ENCODE results near the gene IFI6.
"Not testable (repeated sequence)": the region's sequence is repeated elsewhere in the genome, so short reads cannot be mapped to it uniquely, and the experiment has no call there.

IFI6 gene

GRCh38 chr1:27671964-27672749, at the start of gene IFI6:
IFI6 (minus strand) TSS chr1:27672192; CDS start chr1:27669314, 2,878 bp downstream.
- Histone ChIP-seq H3K9ac (ENCODE audit: low read length) (peak within 1 kb of the TSS; percentile 51), H3K9me3 (ENCODE audit: control insufficient read depth, low read length) (no peaks in the 10 kb centered on the region), H3K4me3 (ENCODE audit: low read length) (peak within 1 kb of the TSS; percentile 16), H3K4me1 (ENCODE audit: control insufficient read depth, insufficient read depth, low read length) (peaks cover 18% of the 10 kb centered on the region), H3K36me3 (ENCODE audit: control insufficient read depth, insufficient read depth, low read length) (no peaks in the 10 kb centered on the region), H3K27me3 (ENCODE audit: control insufficient read depth, insufficient read depth, low read length) (no peaks in the 10 kb centered on the region)

- no peaks in the 10 kb centered on the region for H3K9me3 ChIP-seq (ENCODE audit: control insufficient read depth, low read length)
Measured at GRCh38 chr1:27719286-27720251, 47.6 kb upstream of the IFI6 start.

GRCh38 chr1:27716262-27716895, 44.4 kb upstream of the IFI6 start:
- Histone ChIP-seq H3K9me3 (ENCODE audit: control insufficient read depth, low read length) (no peaks in the 10 kb centered on the region), H3K4me3 (ENCODE audit: low read length) (no peak overlapping the region), H3K9ac (ENCODE audit: low read length) (no peak overlapping the region), H3K27me3 (ENCODE audit: control insufficient read depth, insufficient read depth, low read length) (no peaks in the 10 kb centered on the region), H3K36me3 (ENCODE audit: control insufficient read depth, insufficient read depth, low read length) (no peaks in the 10 kb centered on the region), H3K4me1 (ENCODE audit: control insufficient read depth, insufficient read depth, low read length) (peaks cover 23% of the 10 kb centered on the region)

More at GRCh38 chr1:27719286-27720251, 47.6 kb upstream of the IFI6 start:
- Histone ChIP-seq H3K9ac (ENCODE audit: low read length) (no peak overlapping the region), H3K4me1 (ENCODE audit: control insufficient read depth, insufficient read depth, low read length) (peaks cover 10% of the 10 kb centered on the region), H3K27me3 (ENCODE audit: control insufficient read depth, insufficient read depth, low read length) (no peaks in the 10 kb centered on the region), H3K36me3 (ENCODE audit: control insufficient read depth, insufficient read depth, low read length) (no peaks in the 10 kb centered on the region), H3K4me3 (ENCODE audit: low read length) (no peak overlapping the region)

- H3K27me3 ChIP-seq (ENCODE audit: control insufficient read depth, insufficient read depth, low read length): no peaks in the 10 kb centered on the region
- no peak overlapping the region for H3K4me3 ChIP-seq (ENCODE audit: low read length)
- H3K9me3 ChIP-seq (ENCODE audit: control insufficient read depth, low read length): no peaks in the 10 kb centered on the region
Measured at GRCh38 chr1:27713869-27714513, 42.0 kb upstream of the IFI6 start.

GRCh38 chr1:27713139-27713725, 41.2 kb upstream of the IFI6 start:
- H3K9ac ChIP-seq (ENCODE audit: low read length): no peak overlapping the region
- no peaks in the 10 kb centered on the region for H3K36me3 ChIP-seq (ENCODE audit: control insufficient read depth, insufficient read depth, low read length)
- no peak overlapping the region for H3K4me3 ChIP-seq (ENCODE audit: low read length)
- no peaks in the 10 kb centered on the region for H3K9me3 ChIP-seq (ENCODE audit: control insufficient read depth, low read length)
- H3K4me1 ChIP-seq (ENCODE audit: control insufficient read depth, insufficient read depth, low read length): peaks cover 23% of the 10 kb centered on the region
- H3K27me3 ChIP-seq (ENCODE audit: control insufficient read depth, insufficient read depth, low read length): no peaks in the 10 kb centered on the region

More at GRCh38 chr1:27713869-27714513, 42.0 kb upstream of the IFI6 start:
- no peaks in the 10 kb centered on the region for H3K36me3 ChIP-seq (ENCODE audit: control insufficient read depth, insufficient read depth, low read length)
- no peak overlapping the region for H3K9ac ChIP-seq (ENCODE audit: low read length)
- H3K4me1 ChIP-seq (ENCODE audit: control insufficient read depth, insufficient read depth, low read length): peaks cover 23% of the 10 kb centered on the region

- Histone ChIP-seq H3K27me3 (ENCODE audit: control insufficient read depth, insufficient read depth, low read length) (no peaks in the 10 kb centered on the region), H3K9me3 (ENCODE audit: control insufficient read depth, low read length) (no peaks in the 10 kb centered on the region), H3K4me1 (ENCODE audit: control insufficient read depth, insufficient read depth, low read length) (peaks cover 15% of the 10 kb centered on the region), H3K9ac (ENCODE audit: low read length) (no peak overlapping the region), H3K4me3 (ENCODE audit: low read length) (no peak overlapping the region), H3K36me3 (ENCODE audit: control insufficient read depth, insufficient read depth, low read length) (no peaks in the 10 kb centered on the region)
Measured at GRCh38 chr1:27710574-27710973, 38.6 kb upstream of the IFI6 start.

GRCh38 chr1:27705545-27705944, 33.6 kb upstream of the IFI6 start:
- no peaks in the 10 kb centered on the region for H3K36me3 ChIP-seq (ENCODE audit: control insufficient read depth, insufficient read depth, low read length)
- H3K9ac ChIP-seq (ENCODE audit: low read length): no peak overlapping the region

GRCh38 chr1:27704958-27705357, 33.0 kb upstream of the IFI6 start:
- Histone ChIP-seq H3K9ac (ENCODE audit: low read length) (no peak overlapping the region), H3K4me1 (ENCODE audit: control insufficient read depth, insufficient read depth, low read length) (no peaks in the 10 kb centered on the region), H3K9me3 (ENCODE audit: control insufficient read depth, low read length) (no peaks in the 10 kb centered on the region), H3K4me3 (ENCODE audit: low read length) (no peak overlapping the region), H3K36me3 (ENCODE audit: control insufficient read depth, insufficient read depth, low read length) (no peaks in the 10 kb centered on the region), H3K27me3 (ENCODE audit: control insufficient read depth, insufficient read depth, low read length) (no peaks in the 10 kb centered on the region)

More at GRCh38 chr1:27705545-27705944, 33.6 kb upstream of the IFI6 start:
- no peaks in the 10 kb centered on the region for H3K9me3 ChIP-seq (ENCODE audit: control insufficient read depth, low read length)
- H3K4me1 ChIP-seq (ENCODE audit: control insufficient read depth, insufficient read depth, low read length): no peaks in the 10 kb centered on the region
- no peak overlapping the region for H3K4me3 ChIP-seq (ENCODE audit: low read length)
- no peaks in the 10 kb centered on the region for H3K27me3 ChIP-seq (ENCODE audit: control insufficient read depth, insufficient read depth, low read length)

GRCh38 chr1:27696835-27697234, 24.8 kb upstream of the IFI6 start:
- not testable (repeated sequence) for H3K9ac ChIP-seq (ENCODE audit: low read length); H3K9me3 ChIP-seq (ENCODE audit: control insufficient read depth, low read length); H3K27me3 ChIP-seq (ENCODE audit: control insufficient read depth, insufficient read depth, low read length); H3K36me3 ChIP-seq (ENCODE audit: control insufficient read depth, insufficient read depth, low read length); H3K4me3 ChIP-seq (ENCODE audit: low read length); H3K4me1 ChIP-seq (ENCODE audit: control insufficient read depth, insufficient read depth, low read length)

GRCh38 chr1:27690183-27690582, 18.2 kb upstream of the IFI6 start:
- Histone ChIP-seq H3K9me3 (ENCODE audit: control insufficient read depth, low read length) (no peaks in the 10 kb centered on the region), H3K27me3 (ENCODE audit: control insufficient read depth, insufficient read depth, low read length) (no peaks in the 10 kb centered on the region), H3K9ac (ENCODE audit: low read length) (no peak overlapping the region), H3K4me1 (ENCODE audit: control insufficient read depth, insufficient read depth, low read length) (peaks cover 16% of the 10 kb centered on the region), H3K4me3 (ENCODE audit: low read length) (no peak overlapping the region), H3K36me3 (ENCODE audit: control insufficient read depth, insufficient read depth, low read length) (no peaks in the 10 kb centered on the region)

GRCh38 chr1:27689423-27690173, 17.6 kb upstream of the IFI6 start:
- H3K27me3 ChIP-seq (ENCODE audit: control insufficient read depth, insufficient read depth, low read length): no peaks in the 10 kb centered on the region
- H3K4me3 ChIP-seq (ENCODE audit: low read length): no peak overlapping the region
- peaks cover 16% of the 10 kb centered on the region for H3K4me1 ChIP-seq (ENCODE audit: control insufficient read depth, insufficient read depth, low read length)
- H3K36me3 ChIP-seq (ENCODE audit: control insufficient read depth, insufficient read depth, low read length): no peaks in the 10 kb centered on the region
- no peaks in the 10 kb centered on the region for H3K9me3 ChIP-seq (ENCODE audit: control insufficient read depth, low read length)
- no peak overlapping the region for H3K9ac ChIP-seq (ENCODE audit: low read length)
